Activated CD8-positive, alpha-beta memory T cell treated with anti-CD3 and anti-CD28 coated beads, Interleukin-2, amount 10 ng/mL, durations not matched to agents 7 days and 5 days (primary cell): ENCODE measurements around the gene RAD18. TPM values are rescaled to one million over a fixed set of nuclear protein-coding genes. Genes with fewer than 3 reads are reported as not detected.

Source experiments
- ATAC-seq: fragments of 150-1000 bp; cut with Tn5 transposase; one replicate; pipeline ENCODE4 v1.10.0; 2021; ENCODE audit warnings: moderate library complexity
- CTCF ChIA-PET: fragments of 350-600 bp; sonication (Branson Sonifier 250); formaldehyde crosslinking; loops from one replicate; lab custom pipeline; 2021; ENCODE audit warnings: antibody characterized with exemption; lab: Charles Lee
- DNase-seq: peaks from one replicate; pipeline ENCODE4 v3.0.0-alpha.2; 2020
- H3K27ac Mint-ChIP-seq: one replicate; pipeline ENCODE4 v1.8.0; 2021; ENCODE audit warnings: mild to moderate bottlenecking, mixed read lengths
- H3K27me3 Mint-ChIP-seq: one replicate; pipeline ENCODE4 v1.8.0; 2021; ENCODE audit warnings: mixed read lengths
- H3K36me3 Mint-ChIP-seq: one replicate; pipeline ENCODE4 v1.8.0; 2021; ENCODE audit warnings: mild to moderate bottlenecking, mixed read lengths
- H3K4me1 Mint-ChIP-seq: one replicate; pipeline ENCODE4 v1.8.0; 2021; ENCODE audit warnings: mixed read lengths
- H3K4me3 Mint-ChIP-seq: one replicate; pipeline ENCODE4 v1.8.0; 2021; ENCODE audit warnings: mild to moderate bottlenecking, moderate library complexity, mixed read lengths
- H3K9me3 Mint-ChIP-seq: one replicate; pipeline ENCODE4 v1.8.0; 2022; ENCODE audit warnings: low read depth, mixed read lengths
- total RNA-seq, 2 experiments: library from RNA; stranded (reverse); gene quantifications; one replicate each; pipeline ENCODE4 v1.2.3, GENCODE V29; 2021

Gene RAD18
- total RNA-seq, 2 experiments from 2014 or later = 35.4 to 37.6 TPM

DNA sequence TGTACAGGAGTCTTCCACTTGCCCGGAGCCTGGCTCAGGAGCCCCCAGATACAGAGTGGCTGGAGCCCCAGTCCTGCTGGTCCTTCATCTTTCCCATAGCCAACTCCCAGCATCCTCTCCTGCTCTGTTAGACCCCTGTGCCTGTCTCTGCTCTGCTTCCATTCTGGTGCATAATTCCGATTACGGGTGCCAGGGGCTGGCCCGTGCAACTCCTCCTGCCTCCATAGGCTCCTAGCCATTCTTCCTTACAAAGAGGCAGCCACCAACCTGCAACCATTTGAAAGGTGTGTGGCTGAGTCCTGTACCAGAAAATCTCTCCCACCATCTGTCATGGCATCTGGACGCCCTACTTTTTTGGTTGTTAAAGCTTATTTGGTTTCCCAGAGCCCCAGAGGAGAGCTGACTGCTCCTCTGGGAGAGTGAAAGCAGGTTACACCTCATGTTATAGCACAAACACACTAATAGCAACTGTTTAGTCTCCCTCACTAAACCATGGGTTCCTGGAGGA, 5.2 kb upstream of the RAD18 start:
- CTCF ChIA-PET = interaction anchor here (7.7 kb wide), 1 partner anchor 334 kb away, joined by 64 read pairs; no protein-coding TSS in a partner anchor

DNA sequence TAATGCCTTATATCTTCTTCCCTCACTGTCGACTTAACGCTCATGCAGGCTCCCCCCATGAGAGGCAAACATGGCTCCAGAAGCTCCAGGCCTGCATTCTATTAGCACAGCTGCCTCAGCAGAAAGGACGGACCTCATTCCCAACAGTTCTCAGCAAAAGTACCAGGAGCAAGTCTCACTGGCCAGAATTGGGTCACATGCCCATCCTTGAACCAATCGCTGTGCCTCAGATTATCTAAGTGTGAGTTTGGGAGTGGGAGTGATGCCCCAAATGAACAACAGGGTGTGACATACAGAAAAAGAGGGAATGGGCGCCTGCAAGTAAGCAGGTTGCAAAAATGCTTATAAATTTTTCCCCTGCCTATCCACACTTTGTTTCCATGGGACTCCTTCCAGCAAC, 4.3 kb upstream of the RAD18 start:
- DNase-seq (no peak), ATAC-seq (no peak)
- CTCF ChIA-PET = interaction anchor here (1.6 to 1.9 kb wide), 2 partner anchors 22 to 335 kb away, joined by 3 to 6 read pairs; no protein-coding TSS in a partner anchor
- H3K4me1 Mint-ChIP-seq = peaks cover 13% of the 10 kb centered on the region
- H3K27me3 Mint-ChIP-seq = peaks cover 17% of the 10 kb centered on the region
- no peak overlapping the region for H3K4me3 Mint-ChIP-seq
- H3K9me3 Mint-ChIP-seq = no peaks in the 10 kb centered on the region
- no peak overlapping the region for H3K27ac Mint-ChIP-seq
- H3K36me3 Mint-ChIP-seq = no peaks in the 10 kb centered on the region

More for the DNA sequence above, 5.2 kb upstream of the RAD18 start:
- Mint-ChIP-seq H3K36me3 (no peaks in the 10 kb centered on the region), H3K4me3 (no peak overlapping the region), H3K27ac (no peak overlapping the region), H3K27me3 (peaks cover 17% of the 10 kb centered on the region), H3K4me1 (peaks cover 12% of the 10 kb centered on the region), H3K9me3 (no peaks in the 10 kb centered on the region)
- ATAC-seq (no peak), DNase-seq (no peak)

DNA sequence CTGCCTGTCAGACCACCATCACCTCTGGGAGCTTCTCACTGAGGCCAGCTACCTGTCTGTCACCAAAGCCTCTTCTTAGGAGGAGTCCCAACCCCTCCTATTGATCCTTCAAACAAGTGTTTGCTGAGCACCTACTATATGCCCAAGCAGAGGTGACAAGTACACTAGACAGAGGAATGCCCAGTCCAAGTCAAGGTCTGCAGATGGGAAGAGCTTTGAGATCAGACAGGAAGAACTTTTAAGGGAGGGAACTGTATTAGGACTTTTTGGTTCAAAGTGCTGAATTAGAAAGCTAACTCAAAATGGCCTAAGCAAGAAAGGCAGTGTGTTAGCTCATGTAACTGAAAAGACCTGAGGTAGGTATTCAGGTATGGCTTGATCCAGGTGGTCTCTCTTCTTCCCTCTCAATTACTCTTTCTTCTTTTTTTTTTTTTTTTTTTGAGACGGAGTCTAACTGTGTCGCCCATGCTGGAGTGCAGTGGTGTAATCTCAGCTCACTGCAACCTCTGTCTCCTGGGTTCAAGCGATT, 3.6 kb upstream of the RAD18 start:
- CTCF ChIA-PET = interaction anchor here (1.6 to 1.9 kb wide), 2 partner anchors 23 to 336 kb away, joined by 3 to 6 read pairs; no protein-coding TSS in a partner anchor
- ATAC-seq = no peak
- H3K36me3 Mint-ChIP-seq = no peaks in the 10 kb centered on the region
- no peak for DNase-seq
- H3K27ac Mint-ChIP-seq = no peak overlapping the region
- no peaks in the 10 kb centered on the region for H3K9me3 Mint-ChIP-seq
- H3K27me3 Mint-ChIP-seq = peaks cover 17% of the 10 kb centered on the region
- H3K4me3 Mint-ChIP-seq = no peak overlapping the region
- peaks cover 19% of the 10 kb centered on the region for H3K4me1 Mint-ChIP-seq

DNA sequence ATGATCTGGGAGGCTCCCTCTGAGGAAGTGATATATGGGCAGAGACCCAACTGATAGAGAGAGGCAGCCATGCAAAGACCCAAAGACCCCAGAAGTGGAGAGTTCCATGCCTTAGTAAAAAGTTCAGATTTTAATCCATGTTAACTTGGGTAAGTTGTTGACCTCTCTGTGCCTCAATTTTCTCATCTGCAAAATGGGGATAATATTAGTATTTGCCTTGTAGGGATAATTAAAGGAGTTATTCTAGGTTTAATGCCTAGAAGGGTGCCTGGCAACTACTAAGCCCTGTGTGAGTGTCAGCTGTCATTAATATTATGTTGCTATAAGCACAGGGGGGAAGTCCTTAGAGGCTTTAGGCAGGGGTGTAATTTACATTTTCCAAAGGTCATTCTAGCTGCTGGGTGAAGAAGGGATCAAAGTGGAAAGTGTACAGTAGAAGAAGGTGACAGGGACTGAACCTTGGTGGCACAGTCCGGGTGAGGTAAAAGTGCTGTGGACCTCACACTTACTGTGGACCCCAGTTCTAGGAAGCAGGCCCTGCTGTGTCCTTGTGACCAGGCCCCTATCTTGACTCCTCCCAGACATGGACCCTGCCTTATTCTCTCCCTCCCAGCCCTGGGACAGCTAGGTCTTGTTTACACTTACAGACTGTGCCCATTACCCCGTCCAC, 3.0 kb upstream of the RAD18 start:
- H3K9me3 Mint-ChIP-seq = no peaks in the 10 kb centered on the region
- peaks cover 17% of the 10 kb centered on the region for H3K27me3 Mint-ChIP-seq
- peaks cover 23% of the 10 kb centered on the region for H3K4me1 Mint-ChIP-seq
- no peak overlapping the region for H3K27ac Mint-ChIP-seq
- CTCF ChIA-PET = interaction anchor here (1.6 to 1.9 kb wide), 3 partner anchors 22 to 336 kb away, joined by 3 to 6 read pairs (median 6); no protein-coding TSS in a partner anchor
- no peaks in the 10 kb centered on the region for H3K36me3 Mint-ChIP-seq
- H3K4me3 Mint-ChIP-seq = no peak overlapping the region
- ATAC-seq (no peak), DNase-seq (no peak)

DNA sequence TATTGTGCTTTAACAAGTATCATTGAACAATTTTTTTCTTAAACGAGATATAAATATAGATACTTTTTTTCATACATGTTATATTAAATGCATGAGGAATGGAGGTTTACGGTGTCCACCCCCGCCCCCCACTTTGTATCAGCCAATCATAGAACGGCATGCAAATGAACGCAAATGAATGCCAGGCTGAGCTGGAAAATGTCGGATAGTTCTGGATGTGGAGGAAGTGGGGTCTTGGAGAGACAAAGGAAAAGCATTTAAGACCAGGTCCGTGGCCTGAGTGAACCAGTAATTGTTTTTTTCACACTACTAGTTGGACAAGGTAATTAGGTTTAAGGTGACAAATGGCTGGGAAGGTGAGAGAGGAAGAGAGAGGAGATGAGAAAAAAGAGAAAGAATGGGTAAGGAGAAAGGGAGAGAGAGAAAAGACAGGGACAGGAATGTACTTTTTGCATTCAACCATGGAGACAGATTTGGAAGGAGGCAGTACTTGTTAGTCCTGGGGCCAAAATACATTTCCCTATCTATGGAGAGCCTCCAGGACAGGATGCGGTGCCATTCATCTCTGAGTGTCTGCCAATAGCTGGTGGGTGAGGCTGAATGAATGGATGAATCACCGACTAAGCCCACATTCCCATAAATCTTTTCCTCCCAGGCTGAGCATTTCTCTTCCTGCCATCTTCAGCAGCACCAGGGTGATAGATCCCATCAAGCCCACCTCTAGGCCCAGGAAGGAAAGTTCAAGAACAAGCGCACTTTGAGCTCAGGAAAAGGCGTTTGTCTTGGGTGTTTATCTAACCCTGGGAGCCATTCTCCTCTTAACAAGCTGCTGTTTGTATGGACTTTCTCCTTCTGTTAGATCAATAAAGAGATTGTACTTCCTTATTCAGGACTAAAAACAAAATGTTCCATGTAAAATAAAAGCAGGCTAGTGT, 1.4 kb upstream of the RAD18 start:
- H3K36me3 Mint-ChIP-seq = peaks cover 6% of the 10 kb centered on the region
- CTCF ChIA-PET = interaction anchor here (1.0 to 1.6 kb wide), 2 partner anchors 23 to 387 kb away, joined by 3 to 6 read pairs; no protein-coding TSS in a partner anchor
- no peak overlapping the region for H3K27ac Mint-ChIP-seq
- ATAC-seq = no peak
- peak overlapping the region; percentile 85 for H3K4me3 Mint-ChIP-seq
- no peaks in the 10 kb centered on the region for H3K9me3 Mint-ChIP-seq
- DNase-seq = no peak
- peaks cover 14% of the 10 kb centered on the region for H3K27me3 Mint-ChIP-seq
- H3K4me1 Mint-ChIP-seq = peaks cover 32% of the 10 kb centered on the region

DNA sequence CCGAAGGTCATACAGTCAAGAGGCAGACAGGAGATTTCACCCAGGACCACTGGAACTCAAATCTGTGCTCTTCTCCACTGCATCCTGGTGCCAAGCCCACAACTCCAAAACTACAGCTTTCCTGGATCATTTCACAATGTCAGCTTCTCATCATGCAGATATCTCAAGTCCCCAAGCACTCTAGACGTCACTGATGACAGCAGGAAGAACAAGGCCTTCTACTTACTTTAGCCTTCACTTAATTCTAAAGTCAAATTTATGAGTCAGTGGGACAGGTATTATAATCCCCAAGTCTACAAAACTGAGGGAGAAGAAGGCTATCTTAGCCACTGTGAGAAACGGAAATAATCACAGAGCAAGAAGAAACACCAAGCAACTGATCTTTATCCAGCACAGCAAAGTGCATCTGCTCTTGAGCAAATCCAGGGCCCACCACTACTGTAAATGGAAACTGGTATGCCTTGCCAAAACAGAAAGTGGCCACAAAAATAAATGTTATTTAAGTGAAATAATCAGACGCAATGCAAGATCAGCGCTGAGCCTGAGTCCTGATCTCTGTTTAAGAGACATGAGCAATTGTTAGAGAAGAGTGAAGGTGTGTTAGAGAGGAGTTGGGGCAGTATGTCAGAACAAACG, 928 bp downstream of the RAD18 start:
- peaks cover 45% of the 10 kb centered on the region for H3K4me1 Mint-ChIP-seq
- peaks cover 20% of the 10 kb centered on the region for H3K36me3 Mint-ChIP-seq
- no peaks in the 10 kb centered on the region for H3K27me3 Mint-ChIP-seq
- DNase-seq (no peak), ATAC-seq (no peak)
- peak overlapping the region; percentile 85 for H3K4me3 Mint-ChIP-seq
- H3K9me3 Mint-ChIP-seq = no peaks in the 10 kb centered on the region
- CTCF ChIA-PET = interaction anchor here (0.7 kb wide), 1 partner anchor 98 kb away, joined by 3 read pairs; no protein-coding TSS in a partner anchor
- H3K27ac Mint-ChIP-seq = peak overlapping the region; percentile 94

DNA sequence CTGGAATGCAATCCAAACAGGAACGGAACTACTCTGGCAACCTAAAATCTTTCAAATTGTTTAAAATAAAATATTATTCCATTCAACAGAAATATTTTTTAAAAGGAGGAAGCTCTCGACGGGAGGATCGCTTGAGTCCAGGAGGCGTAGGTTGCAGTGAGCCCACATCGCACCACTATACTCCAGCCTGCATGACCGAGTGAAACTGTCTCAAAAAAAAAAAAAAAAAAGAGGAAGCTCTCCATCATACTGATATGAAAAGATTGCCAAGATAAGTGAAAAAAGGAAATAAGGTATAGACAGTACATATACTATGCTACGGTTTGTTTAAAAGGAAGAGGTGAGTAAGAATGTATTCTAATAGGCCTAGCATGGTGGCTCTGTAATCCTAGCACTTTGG, 3.6 kb downstream of the RAD18 start:
- no peaks in the 10 kb centered on the region for H3K27me3 Mint-ChIP-seq
- peaks cover 57% of the 10 kb centered on the region for H3K4me1 Mint-ChIP-seq
- no peak overlapping the region for H3K27ac Mint-ChIP-seq
- no peak overlapping the region for H3K4me3 Mint-ChIP-seq
- DNase-seq (no peak), ATAC-seq (no peak)
- peaks cover 30% of the 10 kb centered on the region for H3K36me3 Mint-ChIP-seq
- no peaks in the 10 kb centered on the region for H3K9me3 Mint-ChIP-seq
- CTCF ChIA-PET = no interaction called here

DNA sequence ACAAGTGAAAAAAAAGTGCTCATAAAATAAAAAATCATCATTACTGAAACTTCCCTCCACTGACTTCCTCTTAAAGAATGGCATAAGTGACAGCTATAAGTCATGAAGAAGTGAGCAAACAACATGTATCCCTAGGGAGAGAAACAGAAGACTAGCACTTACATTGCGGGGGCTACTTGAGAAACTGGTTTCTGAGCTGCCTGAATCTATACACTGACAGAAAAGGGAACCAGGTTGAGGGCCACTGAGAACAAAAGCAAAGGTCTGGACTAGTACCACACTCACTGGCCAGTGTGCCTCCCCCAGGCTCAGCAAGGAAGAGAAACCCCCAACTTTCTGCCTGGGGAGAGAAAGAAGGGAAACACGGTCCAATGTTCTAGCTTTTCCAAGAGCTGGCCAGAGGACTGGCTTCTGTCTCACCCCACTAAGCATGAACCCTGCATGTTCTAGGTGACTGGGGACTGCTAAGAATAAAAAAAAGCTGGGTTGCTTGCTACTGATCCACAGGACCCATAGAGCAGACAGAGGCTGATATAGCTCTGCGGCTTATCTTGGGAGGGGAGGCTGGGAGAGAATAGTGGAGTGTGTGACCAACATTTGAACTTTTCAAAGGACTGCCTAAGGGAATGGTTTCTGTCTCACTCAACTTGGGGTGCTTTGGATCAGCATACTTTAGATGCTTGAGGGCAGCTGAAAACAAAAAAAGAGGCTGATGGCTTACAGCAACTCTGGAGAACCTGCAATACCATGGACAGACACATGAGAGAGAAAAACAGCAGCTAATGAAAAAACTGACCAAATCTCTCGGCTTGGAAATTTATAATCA, 8.1 kb downstream of the RAD18 start:
- CTCF ChIA-PET = no interaction called here
- Mint-ChIP-seq H3K4me1 (peaks cover 39% of the 10 kb centered on the region), H3K27ac (no peak overlapping the region)

DNA sequence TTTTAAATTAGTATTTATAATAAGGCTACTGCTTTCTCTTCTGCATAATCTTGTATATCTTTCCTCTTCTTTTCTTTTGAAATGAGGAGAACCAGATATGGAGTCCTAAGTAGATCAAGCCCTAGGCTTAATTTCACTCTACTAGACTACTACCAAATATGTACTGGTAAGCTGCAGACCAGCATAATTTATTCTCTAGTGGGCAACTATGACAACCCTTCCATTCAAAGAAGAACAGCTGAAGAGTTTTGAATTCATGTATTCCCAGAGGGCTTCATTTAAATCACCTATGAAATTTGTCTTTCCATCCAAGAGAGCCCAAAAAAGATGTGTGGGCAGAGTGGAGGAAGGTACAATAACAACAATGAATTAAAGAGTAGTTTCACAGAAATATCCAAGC, 10.0 kb downstream of the RAD18 start:
- H3K27me3 Mint-ChIP-seq = no peaks in the 10 kb centered on the region
- H3K9me3 Mint-ChIP-seq = no peaks in the 10 kb centered on the region
- CTCF ChIA-PET = no interaction called here
- DNase-seq = no peak
- no peak overlapping the region for H3K27ac Mint-ChIP-seq
- no peak overlapping the region for H3K4me3 Mint-ChIP-seq
- peaks cover 27% of the 10 kb centered on the region for H3K36me3 Mint-ChIP-seq
- ATAC-seq = no peak
- H3K4me1 Mint-ChIP-seq = peaks cover 33% of the 10 kb centered on the region

More for the DNA sequence above, 8.1 kb downstream of the RAD18 start:
- no peaks in the 10 kb centered on the region for H3K9me3 Mint-ChIP-seq
- no peaks in the 10 kb centered on the region for H3K27me3 Mint-ChIP-seq
- ATAC-seq (no peak), DNase-seq (no peak)
- peaks cover 37% of the 10 kb centered on the region for H3K36me3 Mint-ChIP-seq
- H3K4me3 Mint-ChIP-seq = no peak overlapping the region

DNA sequence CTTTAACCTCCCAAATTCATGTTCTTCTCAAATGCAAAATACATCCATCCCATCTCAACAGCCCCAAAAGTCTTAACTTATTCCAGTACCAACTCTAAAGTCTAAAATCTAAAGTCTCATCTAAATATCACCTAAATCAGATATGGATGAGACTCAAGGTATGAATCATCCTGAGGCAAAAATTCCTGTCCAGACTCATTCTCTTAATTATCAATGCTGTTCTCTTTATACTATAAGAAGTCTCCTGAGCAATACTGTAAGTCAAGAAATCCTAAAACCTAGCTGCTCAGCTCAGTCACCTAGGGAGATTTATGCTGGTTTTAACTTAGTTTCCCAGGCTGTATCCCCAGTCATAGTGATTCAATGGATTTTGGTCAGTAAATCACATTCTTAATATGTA, 11.1 kb downstream of the RAD18 start:
- Mint-ChIP-seq H3K27me3 (no peaks in the 10 kb centered on the region), H3K4me3 (no peak overlapping the region)
- CTCF ChIA-PET = no interaction called here

DNA sequence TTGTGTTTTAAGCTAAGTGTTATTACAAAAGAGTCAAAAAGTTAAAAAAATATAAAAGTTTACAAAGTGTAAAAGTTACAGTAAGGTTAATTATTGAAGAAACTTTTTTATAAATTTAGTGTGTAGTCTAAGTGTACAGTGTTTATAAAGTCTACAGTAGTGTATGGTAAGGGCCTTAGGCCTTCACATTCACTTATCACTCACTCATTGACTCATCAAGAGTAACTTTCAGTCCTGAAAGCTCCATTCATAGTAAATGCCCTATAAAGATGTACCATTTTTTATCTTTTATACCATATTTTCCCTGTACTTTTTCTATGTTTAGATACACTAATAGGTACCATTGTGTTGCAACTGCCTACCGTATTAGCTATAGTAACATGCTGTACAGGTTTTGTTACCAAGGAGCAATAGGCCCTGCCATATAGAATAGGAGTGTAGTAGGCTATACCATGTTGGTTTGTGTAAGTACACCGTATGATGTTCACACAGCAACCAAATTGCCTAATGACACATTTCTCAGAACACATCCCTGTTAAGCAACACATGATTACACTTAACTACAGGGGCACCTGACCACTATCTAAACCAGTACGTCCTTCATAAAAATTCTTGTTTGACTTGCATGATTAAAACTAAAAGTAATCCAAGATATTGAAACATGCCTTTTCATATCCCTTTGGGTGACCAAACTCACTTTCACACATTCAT, 17.2 kb downstream of the RAD18 start:
- no peak overlapping the region for H3K27ac Mint-ChIP-seq
- H3K36me3 Mint-ChIP-seq = peaks cover 53% of the 10 kb centered on the region
- no peaks in the 10 kb centered on the region for H3K27me3 Mint-ChIP-seq
- DNase-seq (no peak), ATAC-seq (no peak)
- CTCF ChIA-PET = interaction anchor here (0.6 kb wide), 1 partner anchor 27 kb away, joined by 3 read pairs; no protein-coding TSS in a partner anchor
- no peak overlapping the region for H3K4me3 Mint-ChIP-seq
- H3K9me3 Mint-ChIP-seq = peaks cover 12% of the 10 kb centered on the region
- H3K4me1 Mint-ChIP-seq = peaks cover 15% of the 10 kb centered on the region

More for the DNA sequence above, 11.1 kb downstream of the RAD18 start:
- Mint-ChIP-seq H3K27ac (no peak overlapping the region), H3K9me3 (no peaks in the 10 kb centered on the region), H3K36me3 (peaks cover 22% of the 10 kb centered on the region), H3K4me1 (peaks cover 32% of the 10 kb centered on the region)
- ATAC-seq (no peak), DNase-seq (no peak)
